ENCODE data around the gene CACTIN. TPM values are rescaled to one million over a fixed set of nuclear protein-coding genes. Genes with fewer than 3 reads are reported as not detected.
A peak's percentile ranks its signal among the peaks of the same experiment; 100 is the strongest.

Gene CACTIN
- total RNA-seq, 1 experiment from 2014 or later, result 18.6 TPM

DNA sequence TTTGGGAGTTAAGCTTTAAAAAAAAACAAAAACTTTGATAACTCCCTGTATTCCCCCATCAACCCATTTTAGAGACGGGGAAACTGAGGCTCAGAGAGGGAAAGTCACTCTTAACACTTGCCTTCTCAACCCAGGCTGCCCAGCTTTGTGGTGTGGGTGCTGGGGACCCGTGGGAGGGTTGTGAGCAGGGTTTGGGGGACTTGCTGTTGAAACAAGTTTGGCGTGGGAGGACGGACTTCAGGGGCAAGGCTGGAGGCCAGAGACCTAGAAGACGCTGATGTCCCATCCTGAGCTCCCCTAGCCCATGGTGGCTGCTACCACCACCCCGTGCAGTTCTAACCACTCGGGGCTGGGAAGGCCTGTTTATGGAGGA is 747 bp upstream of the CACTIN start:
- H3K4me3 ChIP-seq, result peak overlapping the region; percentile 76; the same call in 1 of the 2 replicates
- CTCF ChIA-PET, result no interaction called here

GRCh38 chr19:3625996-3626472 is 556 bp downstream of the CACTIN start:
- DNase-seq, result no peak
- intact Hi-C loops (cut with micrococcal nuclease; ENCODE audit: unreplicated experiment), result loop anchor here (5.0 kb wide), 1 partner anchor 69 kb away; the partner anchor contains the start of gene MFSD12
- ChIA-PET CTCF (no interaction called here), POLR2A (ENCODE audit: unreplicated experiment) (no interaction called here)
- Histone ChIP-seq H3K9me3 (ENCODE audit: insufficient read depth, low read depth) (no peaks in the 10 kb centered on the region), H4K20me1 (ENCODE audit: insufficient read depth) (0 out of 2 replicates have a peak, but pooled peaks cover 8% of the 10 kb centered on the region), H3K27ac (no peak overlapping the region), H2AFZ (peak overlapping the region; percentile 76), H3K9me2 (ENCODE audit: insufficient read depth) (no peaks in the 10 kb centered on the region), H3K4me3 (peak overlapping the region; percentile 76), H3K4me1 (replicated peaks; ENCODE audit: insufficient read depth) (peaks cover 5% of the 10 kb centered on the region; the same call in 1 of the 2 replicates), H3K79me2 (ENCODE audit: low read depth) (peaks cover 25% of the 10 kb centered on the region), H3K27me3 (ENCODE audit: insufficient read depth, low read depth) (no peaks in the 10 kb centered on the region), H3F3A (ENCODE audit: insufficient read depth, low read depth) (no peaks in the 10 kb centered on the region), H3K4me2 (peak overlapping the region; percentile 89), H3K36me3 (ENCODE audit: low read depth) (no peaks in the 10 kb centered on the region)
- TF ChIP-seq, protein P1, sequence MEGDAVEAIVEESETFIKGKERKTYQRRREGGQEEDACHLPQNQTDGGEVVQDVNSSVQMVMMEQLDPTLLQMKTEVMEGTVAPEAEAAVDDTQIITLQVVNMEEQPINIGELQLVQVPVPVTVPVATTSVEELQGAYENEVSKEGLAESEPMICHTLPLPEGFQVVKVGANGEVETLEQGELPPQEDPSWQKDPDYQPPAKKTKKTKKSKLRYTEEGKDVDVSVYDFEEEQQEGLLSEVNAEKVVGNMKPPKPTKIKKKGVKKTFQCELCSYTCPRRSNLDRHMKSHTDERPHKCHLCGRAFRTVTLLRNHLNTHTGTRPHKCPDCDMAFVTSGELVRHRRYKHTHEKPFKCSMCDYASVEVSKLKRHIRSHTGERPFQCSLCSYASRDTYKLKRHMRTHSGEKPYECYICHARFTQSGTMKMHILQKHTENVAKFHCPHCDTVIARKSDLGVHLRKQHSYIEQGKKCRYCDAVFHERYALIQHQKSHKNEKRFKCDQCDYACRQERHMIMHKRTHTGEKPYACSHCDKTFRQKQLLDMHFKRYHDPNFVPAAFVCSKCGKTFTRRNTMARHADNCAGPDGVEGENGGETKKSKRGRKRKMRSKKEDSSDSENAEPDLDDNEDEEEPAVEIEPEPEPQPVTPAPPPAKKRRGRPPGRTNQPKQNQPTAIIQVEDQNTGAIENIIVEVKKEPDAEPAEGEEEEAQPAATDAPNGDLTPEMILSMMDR (conservative IDR thresholded peaks at IDR 0.05), result no peak
- no peak for TF ChIP-seq EZH2 (IDR thresholded peaks at IDR 0.05; ENCODE audit: low read depth)
- BruUV-seq (replicated peaks), result no TSS peak

More for the DNA sequence above, 747 bp upstream of the CACTIN start:
- no peak for TF ChIP-seq EZH2 (IDR thresholded peaks at IDR 0.05; ENCODE audit: low read depth)
- TF ChIP-seq, protein P1 (conservative IDR thresholded peaks at IDR 0.05), result no peak
- BruUV-seq (replicated peaks), result no TSS peak
- intact Hi-C loops (cut with micrococcal nuclease; ENCODE audit: unreplicated experiment), result loop anchor here (5.0 kb wide), 1 partner anchor 70 kb away; the partner anchor contains the start of gene MFSD12
- Histone ChIP-seq H3K4me2 (peak overlapping the region; percentile 89), H4K20me1 (ENCODE audit: insufficient read depth) (0 out of 2 replicates have a peak, but pooled peaks cover 8% of the 10 kb centered on the region), H3F3A (ENCODE audit: insufficient read depth, low read depth) (no peaks in the 10 kb centered on the region), H3K9me3 (ENCODE audit: insufficient read depth, low read depth) (no peaks in the 10 kb centered on the region), H3K9me2 (ENCODE audit: insufficient read depth) (no peaks in the 10 kb centered on the region), H2AFZ (peak overlapping the region; percentile 48; the same call in 1 of the 2 replicates), H3K27me3 (ENCODE audit: insufficient read depth, low read depth) (no peaks in the 10 kb centered on the region), H3K4me1 (replicated peaks; ENCODE audit: insufficient read depth) (peaks cover 5% of the 10 kb centered on the region; the same call in 1 of the 2 replicates), H3K36me3 (ENCODE audit: low read depth) (no peaks in the 10 kb centered on the region), H3K79me2 (ENCODE audit: low read depth) (peaks cover 25% of the 10 kb centered on the region), H3K27ac (no peak overlapping the region)
- POLR2A ChIA-PET (ENCODE audit: unreplicated experiment), result interaction anchor here (0.6 kb wide), 1 partner anchor 132 kb away, joined by 9 read pairs; no protein-coding TSS in a partner anchor
- DNase-seq, result no peak

GRCh38 chr19:3623716-3624115 is 2.9 kb downstream of the CACTIN start:
- Histone ChIP-seq H3K36me3 (ENCODE audit: low read depth) (no peaks in the 10 kb centered on the region), H3K9me2 (ENCODE audit: insufficient read depth) (no peaks in the 10 kb centered on the region), H3K4me3 (no peak overlapping the region), H3K79me2 (ENCODE audit: low read depth) (peaks cover 25% of the 10 kb centered on the region), H3K4me1 (replicated peaks; ENCODE audit: insufficient read depth) (peaks cover 5% of the 10 kb centered on the region; the same call in 1 of the 2 replicates), H3K4me2 (no peak overlapping the region), H3K9me3 (ENCODE audit: insufficient read depth, low read depth) (no peaks in the 10 kb centered on the region), H3K27ac (no peak overlapping the region), H2AFZ (no peak overlapping the region), H3K27me3 (ENCODE audit: insufficient read depth, low read depth) (no peaks in the 10 kb centered on the region), H4K20me1 (ENCODE audit: insufficient read depth) (0 out of 2 replicates have a peak, but pooled peaks cover 8% of the 10 kb centered on the region), H3F3A (ENCODE audit: insufficient read depth, low read depth) (no peaks in the 10 kb centered on the region)
- ChIA-PET POLR2A (ENCODE audit: unreplicated experiment) (no interaction called here), CTCF (no interaction called here)
- intact Hi-C loops (cut with micrococcal nuclease; ENCODE audit: unreplicated experiment), result no loop called here
- no TSS peak for BruUV-seq (replicated peaks)
- DNase-seq, result no peak
- TF ChIP-seq EZH2 (IDR thresholded peaks at IDR 0.05; ENCODE audit: low read depth), result no peak
- TF ChIP-seq, protein P1 (conservative IDR thresholded peaks at IDR 0.05), result no peak
